ENCODE data around the gene PPP4R3B.
A peak's percentile ranks its signal among the peaks of the same experiment; 100 is the strongest.

PPP4R3B gene

GRCh38 chr2:55617175-55618024 lies at the start of gene PPP4R3B:
Gene PPP4R3B, minus strand, starts transcription at chr2:55617622. Its CDS starts 337 bp downstream, at chr2:55617285.
- peak; percentile 94 for DNase-seq (ENCODE audit: low read depth, low spot score)

- DNase-seq (ENCODE audit: low read depth, low spot score): no peak
Measured at GRCh38 chr2:55653255-55653654, 35.8 kb upstream of the PPP4R3B start.

DNA sequence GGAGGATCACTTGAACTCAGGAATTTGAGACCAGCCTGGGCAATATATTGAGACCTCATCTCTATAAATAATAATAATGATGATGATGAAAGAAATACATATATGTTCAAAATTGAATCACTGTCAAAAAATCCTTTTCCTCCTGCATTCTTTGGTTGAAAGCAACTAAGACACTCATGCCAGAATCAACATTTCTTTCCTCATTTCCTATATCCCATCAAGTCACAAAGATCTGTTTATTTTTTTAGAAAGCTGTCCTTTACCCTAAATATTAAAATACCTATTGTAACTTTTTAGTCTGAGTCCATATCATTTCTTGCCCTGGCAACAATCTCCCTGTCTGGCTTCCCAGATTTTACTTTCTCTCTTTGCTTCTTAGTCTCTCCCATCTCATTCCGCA lies 31.8 kb upstream of the PPP4R3B start:
- no peak for DNase-seq (ENCODE audit: low read depth, low spot score)

- DNase-seq (ENCODE audit: low read depth, low spot score): no peak
Measured at GRCh38 chr2:55636831-55637230, 19.4 kb upstream of the PPP4R3B start.

GRCh38 chr2:55628931-55629330 lies 11.5 kb upstream of the PPP4R3B start:
- no peak for DNase-seq (ENCODE audit: low read depth, low spot score)

DNA sequence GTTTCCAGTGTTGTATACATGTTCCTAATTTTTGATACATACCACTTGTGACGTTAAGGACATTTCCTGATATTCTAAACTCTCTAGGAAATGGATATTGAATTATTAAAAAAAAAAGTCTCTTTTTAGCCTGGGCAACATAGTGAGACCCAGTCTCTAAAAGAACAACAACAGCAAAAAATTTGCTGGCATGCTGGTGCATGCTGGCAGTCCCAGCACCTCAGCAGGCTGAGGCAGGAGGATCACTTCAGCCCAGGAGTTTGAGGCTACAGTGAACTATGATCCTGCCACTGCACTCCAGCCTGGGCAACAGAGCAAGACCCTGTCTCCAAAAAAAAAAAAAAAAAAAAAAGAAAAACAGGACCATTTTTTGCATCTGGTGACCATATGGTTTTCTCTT lies 10.5 kb upstream of the PPP4R3B start:
- no peak for DNase-seq (ENCODE audit: low read depth, low spot score)

GRCh38 chr2:55621802-55622201 lies 4.4 kb upstream of the PPP4R3B start:
- no peak for DNase-seq (ENCODE audit: low read depth, low spot score)

DNA sequence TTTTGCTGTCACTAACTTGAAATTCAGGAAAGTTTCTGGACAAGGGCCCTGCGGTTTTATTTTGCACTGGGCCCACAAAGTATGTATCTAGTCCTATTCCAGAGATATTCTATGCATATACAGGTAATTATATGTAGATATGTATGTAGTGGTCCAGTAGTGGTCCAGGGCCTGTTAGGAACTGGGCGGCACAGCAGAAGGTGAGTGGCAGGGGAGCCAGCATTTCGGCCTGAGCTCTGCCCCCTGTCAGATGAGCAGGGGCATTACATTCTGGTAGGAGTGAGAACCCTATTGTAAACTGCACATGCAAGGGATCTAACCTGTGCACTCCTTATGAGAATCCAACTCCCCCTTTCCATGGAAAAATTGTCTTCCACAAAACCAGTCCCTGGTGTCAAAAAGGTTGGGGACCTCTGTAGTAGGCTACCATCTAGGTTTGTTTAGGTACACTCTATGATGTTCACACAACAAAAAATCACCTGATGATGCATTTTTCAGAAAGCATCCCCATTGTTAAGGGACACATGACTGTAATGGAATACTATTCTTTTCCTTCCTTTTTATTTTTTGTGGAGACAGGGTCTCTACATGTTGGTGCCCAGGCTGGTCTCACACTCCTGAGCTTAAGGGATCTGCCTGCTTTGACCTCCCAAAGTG lies 2.8 kb upstream of the PPP4R3B start:
- DNase-seq (ENCODE audit: low read depth, low spot score): no peak

- DNase-seq (ENCODE audit: low read depth, low spot score): no peak
Measured at GRCh38 chr2:55618275-55619055, 1.0 kb upstream of the PPP4R3B start.

DNA sequence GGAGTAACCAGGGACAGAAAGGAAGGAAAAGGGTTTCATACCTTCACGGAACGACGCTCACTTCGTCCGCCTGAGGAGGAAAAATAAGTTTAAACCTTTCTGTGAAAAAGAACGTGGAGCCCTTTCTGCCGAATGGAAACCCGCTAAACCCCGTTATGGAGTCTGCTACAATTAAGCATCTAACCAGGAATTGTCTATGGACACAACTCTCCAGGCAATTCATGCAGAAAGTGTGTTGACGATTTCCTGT lies 528 bp upstream of the PPP4R3B start:
- no peak for DNase-seq (ENCODE audit: low read depth, low spot score)

DNA sequence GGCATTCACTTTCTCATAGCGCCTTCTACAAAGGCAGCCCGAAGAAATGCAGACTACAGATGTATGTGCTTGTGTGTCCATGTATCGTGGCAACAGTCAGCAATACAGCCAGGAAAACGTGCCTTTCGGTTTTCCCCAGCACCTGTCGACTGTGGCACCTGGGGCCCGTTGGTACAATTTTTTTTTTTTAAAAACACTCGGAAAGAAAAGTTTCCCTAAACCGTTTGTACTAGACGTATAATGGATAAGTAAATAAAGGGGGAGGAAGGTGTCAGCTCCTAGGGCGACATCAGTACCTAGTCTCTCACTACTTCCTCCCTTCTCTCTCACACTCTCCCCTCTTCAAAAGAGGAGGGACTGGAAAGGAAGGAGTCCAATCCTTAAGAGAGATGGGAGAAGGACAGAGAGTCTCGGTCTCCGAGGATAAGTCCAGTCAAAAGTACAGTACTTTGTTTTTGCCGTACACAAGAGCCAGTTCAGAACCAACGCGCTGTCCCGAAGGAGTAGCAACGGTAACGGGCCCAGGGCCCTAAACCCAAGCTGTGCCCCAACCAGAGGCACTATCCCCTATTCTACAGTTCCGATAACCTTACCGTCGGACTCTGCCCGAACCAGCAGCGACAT lies 759 bp downstream of the PPP4R3B start:
- DNase-seq (ENCODE audit: low read depth, low spot score): no peak

GRCh38 chr2:55611997-55612396 lies 5.4 kb downstream of the PPP4R3B start:
- no peak for DNase-seq (ENCODE audit: low read depth, low spot score)

DNA sequence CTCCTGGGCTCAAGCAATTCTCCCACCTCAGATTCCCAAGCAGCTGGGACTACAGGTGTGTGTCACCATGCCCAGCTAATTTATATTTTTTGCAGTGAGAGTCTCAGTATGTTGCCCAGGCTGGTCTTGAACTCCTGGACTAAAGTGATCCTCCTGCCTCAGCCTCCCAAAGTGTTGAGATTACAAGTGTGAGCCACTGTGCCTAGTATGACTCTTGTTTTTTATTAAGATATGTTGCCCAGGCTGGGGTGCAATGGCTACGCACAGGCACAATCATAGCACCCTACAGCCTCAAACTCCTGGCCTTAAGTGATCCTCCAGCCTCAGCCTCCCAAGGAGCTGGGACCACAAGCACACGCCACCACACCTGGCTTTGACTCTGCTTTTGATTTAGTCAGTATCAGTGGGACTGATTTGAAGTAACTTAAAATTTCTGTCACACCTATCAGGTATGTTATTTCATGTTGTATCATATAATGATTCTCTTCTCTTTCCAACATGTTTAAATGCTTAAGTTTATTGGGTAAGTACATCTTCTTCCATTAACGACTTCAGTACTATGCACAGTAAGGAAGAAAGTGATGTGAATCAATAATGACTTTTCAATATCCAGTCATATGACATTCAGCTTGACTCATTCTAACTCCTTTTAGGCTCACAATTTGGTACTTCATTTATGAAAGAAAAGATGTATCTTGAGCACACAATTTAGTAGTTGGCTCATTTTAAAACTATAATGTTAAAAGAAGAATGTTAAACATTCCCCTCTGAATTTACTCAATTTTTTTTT lies 6.3 kb downstream of the PPP4R3B start:
- no peak for DNase-seq (ENCODE audit: low read depth, low spot score)

- DNase-seq (ENCODE audit: low read depth, low spot score): no peak
Measured at GRCh38 chr2:55609938-55610578, 7.4 kb downstream of the PPP4R3B start.

- no peak for DNase-seq (ENCODE audit: low read depth, low spot score)
Measured at GRCh38 chr2:55609193-55609794, 8.1 kb downstream of the PPP4R3B start.

DNA sequence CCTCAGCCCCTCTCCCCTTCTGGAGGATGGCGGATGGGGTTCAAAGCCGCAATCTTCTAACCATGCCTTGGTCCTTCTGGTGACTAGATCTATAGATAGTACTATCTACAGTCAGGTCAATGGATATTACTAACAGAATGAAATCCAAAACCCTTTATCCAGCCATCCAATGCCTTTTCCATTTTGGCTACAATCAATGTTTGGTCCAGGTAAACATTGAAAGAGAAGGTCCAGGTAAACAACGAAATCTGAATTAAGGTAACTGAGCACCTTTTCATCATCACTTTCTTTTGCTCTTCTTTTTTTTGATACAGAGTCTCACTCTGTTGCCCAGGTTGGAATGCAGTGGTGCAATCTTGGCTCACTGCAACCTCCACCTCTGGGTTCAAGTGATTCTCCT lies 9.7 kb downstream of the PPP4R3B start:
- DNase-seq (ENCODE audit: low read depth, low spot score): no peak

- no peak for DNase-seq (ENCODE audit: low read depth, low spot score)
Measured at GRCh38 chr2:55604027-55604565, 13.3 kb downstream of the PPP4R3B start.

GRCh38 chr2:55601849-55602248 lies 15.6 kb downstream of the PPP4R3B start:
- no peak for DNase-seq (ENCODE audit: low read depth, low spot score)

- DNase-seq (ENCODE audit: low read depth, low spot score): no peak
Measured at GRCh38 chr2:55598056-55598795, 19.2 kb downstream of the PPP4R3B start.
